T-cell (primary cell): ENCODE data around the gene ZNF335. TPM values are rescaled to one million over a fixed set of nuclear protein-coding genes. Genes with fewer than 3 reads are reported as not detected.

Experiments
- ATAC-seq, 4 experiments: fragments of 200-7000 bp in 3 of 4; fragments of 150-1000 bp in 1 of 4; cut with Tn5 transposase; replicated peaks in 1 of 4; 1 replicate in 3 of 4; 2 replicates in 1 of 4; pipeline ENCODE4 v1.10.0; 2021; ENCODE audit warnings: moderate library complexity in 3 of 4, mild to moderate bottlenecking in 2 of 4, moderate number of reproducible peaks in 1 of 4
- CTCF ChIA-PET, 2 donors: fragments of 300-600 bp; sonication (Branson Sonifier 250); formaldehyde crosslinking; loops; one replicate each; lab custom pipeline; 2022; ENCODE audit warnings: antibody characterized with exemption in 2 of 2; lab: Charles Lee
- POLR2A ChIA-PET, 2 donors: fragments of 300-600 bp; sonication (Branson Sonifier 250); formaldehyde crosslinking; loops; one replicate each; lab custom pipeline; 2022; ENCODE audit warnings: antibody characterized with exemption in 2 of 2; lab: Charles Lee
- DNase-seq, 35 experiments: peaks; one replicate each; pipeline versions ENCODE4 v3.0.0 to v3.0.0-alpha.2; 2013 to 2023
- H3K27ac ChIP-seq: one replicate; pipeline ENCODE4 v1.5.1; 2013; ENCODE audit warnings: low read length
- H3K27me3 ChIP-seq, 2 experiments: replicated peaks in 1 of 2; 1 replicate in 1 of 2; 2 replicates in 1 of 2; pipeline versions ENCODE4 v1.6.1 to v1.7.0; 2013; ENCODE audit warnings: low read length in 1 of 2, mixed read lengths in 1 of 2; ENCODE audit not compliant: control insufficient read depth in 2 of 2, insufficient read depth in 2 of 2; ENCODE audit errors: extremely low read depth in 1 of 2
- H3K36me3 ChIP-seq, 2 donors: 1 replicate in 1 of 2; 2 replicates in 1 of 2; pipeline versions ENCODE4 v1.6.1 to v1.7.0; 2013; ENCODE audit warnings: low read length in 1 of 2; ENCODE audit not compliant: control insufficient read depth in 2 of 2, insufficient read depth in 1 of 2; ENCODE audit errors: extremely low read depth in 1 of 2
- H3K4me1 ChIP-seq, 2 experiments: 1 replicate in 1 of 2; 2 replicates in 1 of 2; pipeline versions ENCODE4 v1.6.1 to v1.7.0; 2013; ENCODE audit warnings: low read length in 2 of 2, mixed read lengths in 1 of 2; ENCODE audit not compliant: insufficient read depth in 2 of 2, control insufficient read depth in 1 of 2; ENCODE audit errors: extremely low read depth in 1 of 2
- H3K4me3 ChIP-seq, 2 donors: 1 replicate in 1 of 2; 2 replicates in 1 of 2; pipeline versions ENCODE4 v1.5.1 to v1.7.0; 2013; ENCODE audit warnings: mild to moderate bottlenecking in 2 of 2, low read length in 1 of 2, moderate library complexity in 1 of 2; ENCODE audit not compliant: control insufficient read depth in 1 of 2; ENCODE audit errors: extremely low read depth in 1 of 2
- H3K9me3 ChIP-seq: 2 replicates; pipeline ENCODE4 v1.7.0; 2013
- H3K27ac Mint-ChIP-seq, 2 donors: one replicate each; pipeline ENCODE4 v1.8.0; 2020 to 2021; ENCODE audit warnings: mild to moderate bottlenecking in 2 of 2, mixed read lengths in 2 of 2
- H3K27me3 Mint-ChIP-seq, 2 donors: one replicate each; pipeline ENCODE4 v1.8.0; 2021 to 2022; ENCODE audit warnings: mixed read lengths in 2 of 2
- H3K36me3 Mint-ChIP-seq: one replicate; pipeline ENCODE4 v1.8.0; 2021; ENCODE audit warnings: mixed read lengths
- H3K4me1 Mint-ChIP-seq, 3 donors: one replicate each; pipeline ENCODE4 v1.8.0; 2020 to 2022; ENCODE audit warnings: mixed read lengths in 3 of 3, mild to moderate bottlenecking in 1 of 3
- H3K4me3 Mint-ChIP-seq, 3 donors: one replicate each; pipeline ENCODE4 v1.8.0; 2020 to 2022; ENCODE audit warnings: mild to moderate bottlenecking in 3 of 3, mixed read lengths in 3 of 3, moderate library complexity in 3 of 3
- H3K9me3 Mint-ChIP-seq, 3 donors: one replicate each; pipeline ENCODE4 v1.8.0; 2020 to 2022; ENCODE audit warnings: mixed read lengths in 3 of 3
- WGBS: methylation state at CpG from one replicate; pipeline ENCODE4 v1.1.5; 2013; ENCODE audit warnings: missing lambda C conversion rate; ENCODE audit not compliant: insufficient coverage; 5-methylcytosine and 5-hydroxymethylcytosine counted together
- total RNA-seq, 35 experiments: library from RNA in 6 of 35; stranded (reverse) in 6 of 35; fragments of 120-200 nt in 1 of 35; gene quantifications; one replicate each; pipeline versions ENCODE4 v1.2.1 to v1.2.4 and lab custom pipeline; 2013 to 2026

Gene ZNF335
- total RNA-seq, 5 donors from 2014 or later (not counting 1 experiment from before 2014, with no cell fraction given) = 58.6 to 106 (median 68.3) TPM

DNA sequence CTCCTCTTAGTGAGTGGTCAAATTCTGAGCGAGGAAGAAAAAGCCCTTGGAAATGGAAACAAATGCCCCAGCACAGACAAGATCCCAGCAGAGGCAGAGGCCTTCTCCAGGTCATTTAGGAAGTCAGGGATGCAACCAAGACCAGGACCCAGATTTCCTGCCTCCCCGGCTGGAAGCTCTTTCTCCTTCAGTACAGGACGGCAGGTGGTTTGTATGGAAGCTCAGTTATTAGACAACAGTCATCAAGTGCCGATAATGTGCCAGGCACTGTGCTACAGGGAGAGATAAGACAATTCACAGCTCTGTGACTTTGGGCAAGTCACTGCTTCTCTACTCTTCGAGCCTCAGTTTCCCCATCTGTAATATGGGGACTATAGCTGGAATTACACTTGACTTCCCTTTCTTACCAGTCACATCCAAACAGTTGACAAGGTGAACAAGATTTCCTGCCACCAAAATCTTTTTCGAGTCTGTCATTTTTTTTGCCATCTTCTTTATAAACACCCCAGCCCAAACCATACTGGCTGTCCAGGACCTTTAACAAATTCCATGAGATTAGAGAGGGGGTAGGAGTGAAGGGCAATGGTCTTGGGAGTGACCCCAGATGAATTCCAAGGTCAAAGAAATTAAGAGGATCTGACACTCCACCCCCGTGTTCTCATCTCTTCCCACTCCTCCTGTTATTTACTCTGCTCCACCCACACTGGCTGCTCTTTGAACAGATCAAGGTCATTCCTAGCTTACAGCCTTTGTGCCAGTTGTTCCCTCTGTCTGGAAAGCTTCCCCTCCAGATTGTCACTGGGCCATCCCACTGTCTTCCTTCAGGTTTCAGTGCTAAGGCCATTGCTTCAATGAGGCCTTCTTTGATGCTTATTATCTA, 42.8 kb upstream of the ZNF335 start:
- H3K4me3 Mint-ChIP-seq = peak overlapping the region in 2 of 3 donors; percentile 7 to 53
- H3K36me3 Mint-ChIP-seq = no peaks in the 10 kb centered on the region
- POLR2A ChIA-PET = interaction anchor here in 1 of 2 donors (0.5 to 0.7 kb wide), 4 partner anchors 54 to 653 kb away, joined by 3 to 9 read pairs (median 4); no protein-coding TSS in a partner anchor
- H3K4me1 Mint-ChIP-seq = peaks cover 37 to 49% (median 37%) of the 10 kb centered on the region in 3 donors
- H3K27me3 Mint-ChIP-seq = peaks cover 52 to 57% of the 10 kb centered on the region in 2 donors
- no peaks in the 10 kb centered on the region for H3K9me3 Mint-ChIP-seq
- no peaks in the 10 kb centered on the region for H3K36me3 ChIP-seq
- DNase-seq (no peak), ATAC-seq (no peak)
- no peak overlapping the region for H3K27ac ChIP-seq
- no peaks in the 10 kb centered on the region for H3K9me3 ChIP-seq
- no peak overlapping the region for H3K4me3 ChIP-seq
- peaks cover under 1 to 54% of the 10 kb centered on the region in 2 experiments for H3K27me3 ChIP-seq
- CTCF ChIA-PET = interaction anchor here (0.6 to 3.4 kb wide), 12 partner anchors 8 to 675 kb away, joined by 3 to 37 read pairs (median 5); partner anchors contain the start of genes ACOT8 (in 1 of the 2) and ZSWIM3 (in 1 of the 2)
- 83% methylated on average over 4 of the region's 7 CpGs for WGBS
- peak overlapping the region in 1 of 2 donors; percentile 7 for H3K27ac Mint-ChIP-seq
- peaks cover 3 to 47% of the 10 kb centered on the region in 2 experiments for H3K4me1 ChIP-seq

DNA sequence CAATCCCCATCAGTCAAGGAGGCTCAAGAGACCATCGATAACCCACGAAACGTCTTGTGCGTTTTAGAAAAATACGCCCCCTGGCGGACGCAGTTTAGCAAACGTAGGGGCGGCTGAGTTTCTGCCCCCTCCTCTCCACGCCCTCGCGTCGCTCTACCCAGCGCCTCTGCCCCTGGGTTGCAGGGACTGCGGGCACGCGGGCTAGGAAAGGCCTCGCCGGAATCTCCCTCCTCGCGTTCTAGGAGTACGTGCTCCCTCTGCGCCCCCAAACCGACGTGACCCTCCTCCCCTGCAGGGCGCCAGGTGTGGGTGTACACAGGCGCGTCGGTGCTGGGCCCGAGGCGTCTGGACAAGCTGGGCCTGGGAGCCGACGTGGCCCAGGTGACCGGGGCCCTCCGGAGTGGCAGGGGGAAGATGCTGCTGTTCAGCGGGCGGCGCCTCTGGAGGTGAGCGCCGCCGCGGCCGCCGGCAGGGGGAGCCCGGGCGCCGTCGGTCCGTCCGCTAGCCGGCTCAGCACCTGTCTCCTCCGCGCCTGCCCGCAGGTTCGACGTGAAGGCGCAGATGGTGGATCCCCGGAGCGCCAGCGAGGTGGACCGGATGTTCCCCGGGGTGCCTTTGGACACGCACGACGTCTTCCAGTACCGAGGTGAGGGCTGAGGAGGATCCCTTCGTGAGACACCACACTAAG, 42.0 kb upstream of the ZNF335 start:
- H3K27me3 ChIP-seq = peaks cover 3 to 59% of the 10 kb centered on the region in 2 experiments
- CTCF ChIA-PET = interaction anchor here (0.6 to 3.4 kb wide), 17 partner anchors 9 to 676 kb away, joined by 3 to 37 read pairs (median 4); no protein-coding TSS in a partner anchor
- no peaks in the 10 kb centered on the region for H3K36me3 Mint-ChIP-seq
- H3K27ac Mint-ChIP-seq = peak overlapping the region in 1 of 2 donors; percentile 7
- H3K9me3 Mint-ChIP-seq = no peaks in the 10 kb centered on the region
- DNase-seq (peak; percentile 26 to 86 (median 60)), ATAC-seq (peak; percentile 60 to 89 (median 85))
- WGBS = 2% methylated on average over 46 of the region's 67 CpGs
- peaks cover 42 to 57% (median 45%) of the 10 kb centered on the region in 3 donors for H3K4me1 Mint-ChIP-seq
- peak overlapping the region; percentile 29 to 35 for H3K4me3 ChIP-seq
- POLR2A ChIA-PET = interaction anchor here (0.5 to 0.6 kb wide), 2 partner anchors 27 to 53 kb away, joined by 3 to 9 read pairs; no protein-coding TSS in a partner anchor
- no peak overlapping the region for H3K27ac ChIP-seq
- H3K27me3 Mint-ChIP-seq = peaks cover 60 to 65% of the 10 kb centered on the region in 2 donors
- no peaks in the 10 kb centered on the region for H3K36me3 ChIP-seq
- H3K4me3 Mint-ChIP-seq = peak overlapping the region in 2 of 3 donors; percentile 7 to 53
- no peaks in the 10 kb centered on the region for H3K9me3 ChIP-seq
- peaks cover 6 to 53% of the 10 kb centered on the region in 2 experiments for H3K4me1 ChIP-seq

- Histone ChIP-seq H3K4me1 (peaks cover 8 to 59% of the 10 kb centered on the region in 2 experiments), H3K4me3 (peak overlapping the region; percentile 29 to 35), H3K27me3 (peaks cover 3 to 64% of the 10 kb centered on the region in 2 experiments), H3K27ac (no peak overlapping the region), H3K9me3 (no peaks in the 10 kb centered on the region), H3K36me3 (no peaks in the 10 kb centered on the region)
- ChIA-PET POLR2A (interaction anchor here in 1 of 2 donors (0.6 kb wide), 1 partner anchor 26 kb away, joined by 3 read pairs; no protein-coding TSS in a partner anchor), CTCF (interaction anchor here (0.6 to 3.4 kb wide), 11 partner anchors 11 to 214 kb away, joined by 3 to 37 read pairs (median 6); no protein-coding TSS in a partner anchor)
- Mint-ChIP-seq H3K9me3 (no peaks in the 10 kb centered on the region), H3K27ac (no peak overlapping the region), H3K4me1 (peaks cover 48 to 63% (median 49%) of the 10 kb centered on the region in 3 donors), H3K36me3 (no peaks in the 10 kb centered on the region), H3K27me3 (peaks cover 63% of the 10 kb centered on the region in 2 donors), H3K4me3 (peak overlapping the region in 1 of 3 donors; percentile 63)
- WGBS = 23% methylated on average over 16 of the region's 29 CpGs
- ATAC-seq = no peak
- no peak for DNase-seq
Measured at GRCh38 chr20:46013322-46013828, 41.4 kb upstream of the ZNF335 start.

DNA sequence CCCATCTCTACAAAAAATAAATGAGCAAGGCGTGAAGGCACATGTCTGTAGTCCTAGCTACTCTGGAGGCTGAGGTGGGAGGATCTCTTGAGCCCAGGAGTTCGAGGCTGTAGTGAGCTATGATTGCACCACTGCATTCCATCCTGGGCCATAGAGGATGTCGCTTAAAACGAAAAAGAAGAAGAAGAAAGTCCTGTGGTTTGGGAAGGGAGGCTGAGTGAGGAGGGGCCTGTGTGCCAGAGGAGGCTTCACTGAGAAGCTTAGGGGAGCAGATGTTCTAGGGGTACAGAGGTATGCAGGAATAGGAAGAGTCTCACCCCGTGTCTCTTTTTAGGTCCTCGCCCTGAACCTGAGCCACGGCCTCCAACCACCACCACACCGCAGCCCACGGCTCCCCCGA, 40.9 kb upstream of the ZNF335 start:
- Mint-ChIP-seq H3K36me3 (no peaks in the 10 kb centered on the region), H3K9me3 (no peaks in the 10 kb centered on the region), H3K27ac (peak overlapping the region in 1 of 2 donors; percentile 4), H3K4me3 (peak overlapping the region in 1 of 3 donors; percentile 63), H3K27me3 (peaks cover 64% of the 10 kb centered on the region in 2 donors), H3K4me1 (peaks cover 53 to 67% (median 53%) of the 10 kb centered on the region in 3 donors)
- Histone ChIP-seq H3K36me3 (no peaks in the 10 kb centered on the region), H3K27me3 (peaks cover 3 to 69% of the 10 kb centered on the region in 2 experiments), H3K27ac (no peak overlapping the region), H3K4me3 (no peak overlapping the region), H3K4me1 (peaks cover 12 to 64% of the 10 kb centered on the region in 2 experiments), H3K9me3 (no peaks in the 10 kb centered on the region)
- 30% methylated on average over 7 of the region's 10 CpGs for WGBS
- ChIA-PET CTCF (interaction anchor here (0.6 to 3.4 kb wide), 9 partner anchors 11 to 213 kb away, joined by 3 to 37 read pairs (median 4); no protein-coding TSS in a partner anchor), POLR2A (no interaction called here)
- ATAC-seq = no peak
- no peak for DNase-seq

DNA sequence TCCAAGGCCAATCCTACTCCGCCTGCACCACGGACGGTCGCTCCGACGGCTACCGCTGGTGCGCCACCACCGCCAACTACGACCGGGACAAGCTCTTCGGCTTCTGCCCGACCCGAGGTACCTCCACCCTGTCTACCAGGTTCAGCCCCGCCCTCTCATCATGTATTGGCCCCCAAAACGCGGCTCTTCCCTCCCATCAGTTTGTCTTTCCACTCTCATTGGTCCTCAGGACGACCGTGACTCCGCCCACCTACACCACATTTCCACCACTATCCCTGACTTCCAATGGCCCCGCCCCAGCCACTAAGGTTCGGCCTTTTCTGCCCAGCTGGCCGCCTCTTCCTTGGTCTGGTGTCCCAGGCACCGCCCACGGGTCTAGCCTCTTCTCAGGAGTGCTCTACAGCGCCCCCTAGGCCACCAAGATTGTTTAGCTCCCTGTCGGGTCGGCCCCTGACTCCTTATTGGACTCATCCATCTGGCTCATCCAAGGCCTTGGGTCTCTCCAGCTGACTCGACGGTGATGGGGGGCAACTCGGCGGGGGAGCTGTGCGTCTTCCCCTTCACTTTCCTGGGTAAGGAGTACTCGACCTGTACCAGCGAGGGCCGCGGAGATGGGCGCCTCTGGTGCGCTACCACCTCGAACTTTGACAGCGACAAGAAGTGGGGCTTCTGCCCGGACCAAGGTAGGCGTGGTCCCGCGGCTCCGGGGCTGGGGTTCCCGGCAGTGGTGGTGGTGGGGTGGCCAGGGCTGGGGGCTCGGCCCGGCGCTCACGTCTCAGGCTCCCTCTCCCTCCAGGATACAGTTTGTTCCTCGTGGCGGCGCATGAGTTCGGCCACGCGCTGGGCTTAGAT, 39.9 kb upstream of the ZNF335 start:
- ATAC-seq (no peak), DNase-seq (peak in 6 of 35 experiments; percentile 26 to 52 (median 36))
- H3K9me3 ChIP-seq = no peaks in the 10 kb centered on the region
- Mint-ChIP-seq H3K27me3 (peaks cover 63 to 66% of the 10 kb centered on the region in 2 donors), H3K4me3 (peak overlapping the region; percentile 13 to 63 (median 31)), H3K27ac (no peak overlapping the region), H3K9me3 (no peaks in the 10 kb centered on the region), H3K36me3 (no peaks in the 10 kb centered on the region), H3K4me1 (peaks cover 60 to 70% (median 64%) of the 10 kb centered on the region in 3 donors)
- H3K36me3 ChIP-seq = no peaks in the 10 kb centered on the region
- H3K4me3 ChIP-seq = no peak overlapping the region
- peaks cover 3 to 79% of the 10 kb centered on the region in 2 experiments for H3K27me3 ChIP-seq
- ChIA-PET POLR2A (no interaction called here), CTCF (interaction anchor here (0.6 to 1.1 kb wide), 4 partner anchors 10 to 41 kb away, joined by 3 to 5 read pairs (median 4); no protein-coding TSS in a partner anchor)
- 26% methylated on average over 48 of the region's 57 CpGs for WGBS
- H3K4me1 ChIP-seq = peaks cover 13 to 74% of the 10 kb centered on the region in 2 experiments
- no peak overlapping the region for H3K27ac ChIP-seq
